Activated CD4-positive, CD25-positive, alpha-beta regulatory T cell treated with anti-CD3 and anti-CD28 coated beads, Interleukin-2, amount 50 U/mL, for 16 hours (primary cell): ENCODE data around the gene ERBB4.

Experiments used
- DNase-seq: peaks from one replicate; pipeline ENCODE4 v3.0.0-alpha.2; 2020; ENCODE audit warnings: low read depth, low spot score

ERBB4 gene

GRCh38 chr2:211479536-211480150 lies 1059.0 kb downstream of the ERBB4 start:
- no peak for DNase-seq

GRCh38 chr2:211477537-211478275 lies 1060.9 kb downstream of the ERBB4 start:
- DNase-seq = no peak

GRCh38 chr2:211473116-211473515 lies 1065.5 kb downstream of the ERBB4 start:
- DNase-seq = no peak

GRCh38 chr2:211469664-211470059 lies 1068.9 kb downstream of the ERBB4 start:
- no peak for DNase-seq

GRCh38 chr2:211468877-211469663 lies 1069.5 kb downstream of the ERBB4 start:
- DNase-seq = no peak

- no peak for DNase-seq
These were observed 1070.4 kb downstream of the ERBB4 start for GRCh38 chr2:211468217-211468616.

- no peak for DNase-seq
These were observed 1075.2 kb downstream of the ERBB4 start for GRCh38 chr2:211463397-211463796.

- DNase-seq = no peak
These were observed 1079.6 kb downstream of the ERBB4 start for GRCh38 chr2:211458974-211459373.

- DNase-seq = no peak
These were observed 1081.3 kb downstream of the ERBB4 start for GRCh38 chr2:211457325-211457724.

- DNase-seq = no peak
These were observed 1083.3 kb downstream of the ERBB4 start for GRCh38 chr2:211455216-211455841.

- no peak for DNase-seq
These were observed 1083.9 kb downstream of the ERBB4 start for GRCh38 chr2:211454679-211455078.

- DNase-seq = no peak
These were observed 1085.2 kb downstream of the ERBB4 start for GRCh38 chr2:211453311-211453887.

- no peak for DNase-seq
These were observed 1087.0 kb downstream of the ERBB4 start for GRCh38 chr2:211451642-211452041.

- DNase-seq = no peak
These were observed 1088.8 kb downstream of the ERBB4 start for GRCh38 chr2:211449819-211450218.

- no peak for DNase-seq
These were observed 1091.1 kb downstream of the ERBB4 start for GRCh38 chr2:211447548-211447947.

- no peak for DNase-seq
These were observed 1098.5 kb downstream of the ERBB4 start for GRCh38 chr2:211440107-211440506.

GRCh38 chr2:211439011-211439410 lies 1099.6 kb downstream of the ERBB4 start:
- DNase-seq = no peak

GRCh38 chr2:211437396-211437795 lies 1101.2 kb downstream of the ERBB4 start:
- DNase-seq = no peak

- no peak for DNase-seq
These were observed 1102.4 kb downstream of the ERBB4 start for GRCh38 chr2:211436182-211436581.

GRCh38 chr2:211435331-211435730 lies 1103.3 kb downstream of the ERBB4 start:
- DNase-seq = no peak

GRCh38 chr2:211434773-211435172 lies 1103.8 kb downstream of the ERBB4 start:
- DNase-seq = no peak
